22Rv1 (cell line): ENCODE data around the gene DNM2.

Source experiments
- ZFX ChIP-seq: fragments of 450-650 bp; IDR thresholded peaks from 2 replicates; pipeline ENCODE4 v1.6.1; 2017; ENCODE audit warnings: antibody characterized with exemption, borderline replicate concordance
- TF ChIP-seq, protein P1 (sequence below): fragments of 450-650 bp; IDR thresholded peaks from 2 replicates; pipeline ENCODE4 v1.5.1; 2017; ENCODE audit warnings: mild to moderate bottlenecking

DNA sequence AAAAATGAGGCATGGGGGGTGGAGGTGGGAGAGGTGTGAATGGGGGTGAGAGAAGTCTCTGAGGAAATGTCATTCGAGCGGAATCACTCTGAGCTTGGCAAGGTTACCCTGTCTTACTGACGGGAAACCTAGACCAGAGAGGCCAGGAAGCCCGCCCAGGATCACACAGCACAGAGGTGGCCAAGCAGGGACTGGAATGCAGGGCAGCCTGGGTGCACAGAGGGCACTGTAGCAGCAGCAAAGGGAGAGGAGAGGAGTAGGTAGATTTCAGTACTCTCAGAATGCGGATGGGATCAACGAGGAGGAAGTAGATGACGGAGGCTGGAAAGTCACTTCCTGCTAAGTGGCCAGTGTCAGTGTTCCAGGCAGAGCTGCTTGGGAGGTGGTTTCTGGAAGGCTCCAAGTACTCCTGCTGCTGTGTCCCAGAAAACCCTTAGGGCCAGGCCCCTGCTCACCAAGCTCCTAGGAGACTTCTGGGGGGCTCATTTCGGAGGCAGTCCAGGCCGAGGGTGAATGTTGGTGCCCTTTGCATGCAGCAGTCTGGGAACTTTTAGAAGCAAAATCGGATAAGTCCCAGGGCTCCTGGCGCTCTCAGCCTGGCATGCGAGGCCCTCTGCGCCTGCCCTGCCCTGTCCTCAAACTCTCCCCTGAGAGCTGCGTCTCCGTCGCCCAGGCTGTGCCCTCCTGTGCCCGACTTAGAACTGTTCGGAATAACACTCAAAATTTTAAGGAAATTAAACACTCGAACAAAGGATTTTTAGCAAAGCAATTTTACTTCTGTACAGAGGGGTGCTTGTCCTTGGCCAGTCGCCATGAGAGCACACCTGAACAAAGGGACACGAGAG lies 33.5 kb downstream of the DNM2 start:
- TF ChIP-seq, protein P1, sequence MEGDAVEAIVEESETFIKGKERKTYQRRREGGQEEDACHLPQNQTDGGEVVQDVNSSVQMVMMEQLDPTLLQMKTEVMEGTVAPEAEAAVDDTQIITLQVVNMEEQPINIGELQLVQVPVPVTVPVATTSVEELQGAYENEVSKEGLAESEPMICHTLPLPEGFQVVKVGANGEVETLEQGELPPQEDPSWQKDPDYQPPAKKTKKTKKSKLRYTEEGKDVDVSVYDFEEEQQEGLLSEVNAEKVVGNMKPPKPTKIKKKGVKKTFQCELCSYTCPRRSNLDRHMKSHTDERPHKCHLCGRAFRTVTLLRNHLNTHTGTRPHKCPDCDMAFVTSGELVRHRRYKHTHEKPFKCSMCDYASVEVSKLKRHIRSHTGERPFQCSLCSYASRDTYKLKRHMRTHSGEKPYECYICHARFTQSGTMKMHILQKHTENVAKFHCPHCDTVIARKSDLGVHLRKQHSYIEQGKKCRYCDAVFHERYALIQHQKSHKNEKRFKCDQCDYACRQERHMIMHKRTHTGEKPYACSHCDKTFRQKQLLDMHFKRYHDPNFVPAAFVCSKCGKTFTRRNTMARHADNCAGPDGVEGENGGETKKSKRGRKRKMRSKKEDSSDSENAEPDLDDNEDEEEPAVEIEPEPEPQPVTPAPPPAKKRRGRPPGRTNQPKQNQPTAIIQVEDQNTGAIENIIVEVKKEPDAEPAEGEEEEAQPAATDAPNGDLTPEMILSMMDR = no peak
- TF ChIP-seq ZFX = no peak
